GM18873 (cell line): Measurements from ENCODE around the gene PPP1CA.
"Not testable (repeated sequence)": the region's sequence is repeated elsewhere in the genome, so short reads cannot be mapped to it uniquely, and the experiment has no call there.

Experiments used
- ATAC-seq: cut with Tn5 transposase; IDR thresholded peaks from one replicate; pipeline ENCODE4 v1.9.1; 2021; ENCODE audit warnings: mild to moderate bottlenecking, moderate library complexity, moderate number of reproducible peaks; ENCODE audit not compliant: unreplicated experiment, low FRiP score

The PPP1CA gene

GRCh38 chr11:67405196-67405567 lies 3.5 kb upstream of the PPP1CA start:
- ATAC-seq = no peak

GRCh38 chr11:67404515-67405195 lies 3.0 kb upstream of the PPP1CA start:
- ATAC-seq = no peak

GRCh38 chr11:67403085-67403484 lies 1.4 kb upstream of the PPP1CA start:
- ATAC-seq = not testable (repeated sequence)

- ATAC-seq = not testable (repeated sequence)
Observed at GRCh38 chr11:67402192-67402839, 658 bp upstream of the PPP1CA start.

- ATAC-seq = peak; percentile 24
Observed at GRCh38 chr11:67400942-67401494, 640 bp downstream of the PPP1CA start.

GRCh38 chr11:67400251-67400941 lies 1.3 kb downstream of the PPP1CA start:
- ATAC-seq = no peak

- no peak for ATAC-seq
Observed at GRCh38 chr11:67398661-67399563, 2.7 kb downstream of the PPP1CA start.

GRCh38 chr11:67397986-67398660 lies 3.5 kb downstream of the PPP1CA start:
- no peak for ATAC-seq

GRCh38 chr11:67397536-67397935 lies 4.1 kb downstream of the PPP1CA start:
- ATAC-seq = no peak

- no peak for ATAC-seq
Observed at GRCh38 chr11:67396587-67397389, 4.9 kb downstream of the PPP1CA start.

GRCh38 chr11:67396259-67396581 lies 5.4 kb downstream of the PPP1CA start:
- no peak for ATAC-seq

- ATAC-seq = no peak
Observed at GRCh38 chr11:67395555-67396258, 6.0 kb downstream of the PPP1CA start.

- ATAC-seq = no peak
Observed at GRCh38 chr11:67393990-67394389, 7.7 kb downstream of the PPP1CA start.

GRCh38 chr11:67393437-67393836 lies 8.2 kb downstream of the PPP1CA start:
- no peak for ATAC-seq

- no peak for ATAC-seq
Observed at GRCh38 chr11:67392183-67392715, 9.4 kb downstream of the PPP1CA start.

GRCh38 chr11:67391304-67392182 lies 10.1 kb downstream of the PPP1CA start, which contains the start of gene RAD9A:
Gene RAD9A, plus strand, starts transcription at chr11:67391986. Its CDS starts 59 bp downstream, at chr11:67392045.
- ATAC-seq = no peak

- ATAC-seq = no peak
Observed at GRCh38 chr11:67390947-67391303, 10.7 kb downstream of the PPP1CA start.
